Limb (tissue), 2 donors: ENCODE measurements around the gene CMTM8.
"Not testable (repeated sequence)": the region's sequence is repeated elsewhere in the genome, so short reads cannot be mapped to it uniquely, and the experiment has no call there.

Source experiments
- DNase-seq, 2 donors: peaks; one replicate each; pipeline ENCODE4 v3.0.0-alpha.2; 2016; ENCODE audit errors: extremely low spot score in 2 of 2

Gene CMTM8

DNA sequence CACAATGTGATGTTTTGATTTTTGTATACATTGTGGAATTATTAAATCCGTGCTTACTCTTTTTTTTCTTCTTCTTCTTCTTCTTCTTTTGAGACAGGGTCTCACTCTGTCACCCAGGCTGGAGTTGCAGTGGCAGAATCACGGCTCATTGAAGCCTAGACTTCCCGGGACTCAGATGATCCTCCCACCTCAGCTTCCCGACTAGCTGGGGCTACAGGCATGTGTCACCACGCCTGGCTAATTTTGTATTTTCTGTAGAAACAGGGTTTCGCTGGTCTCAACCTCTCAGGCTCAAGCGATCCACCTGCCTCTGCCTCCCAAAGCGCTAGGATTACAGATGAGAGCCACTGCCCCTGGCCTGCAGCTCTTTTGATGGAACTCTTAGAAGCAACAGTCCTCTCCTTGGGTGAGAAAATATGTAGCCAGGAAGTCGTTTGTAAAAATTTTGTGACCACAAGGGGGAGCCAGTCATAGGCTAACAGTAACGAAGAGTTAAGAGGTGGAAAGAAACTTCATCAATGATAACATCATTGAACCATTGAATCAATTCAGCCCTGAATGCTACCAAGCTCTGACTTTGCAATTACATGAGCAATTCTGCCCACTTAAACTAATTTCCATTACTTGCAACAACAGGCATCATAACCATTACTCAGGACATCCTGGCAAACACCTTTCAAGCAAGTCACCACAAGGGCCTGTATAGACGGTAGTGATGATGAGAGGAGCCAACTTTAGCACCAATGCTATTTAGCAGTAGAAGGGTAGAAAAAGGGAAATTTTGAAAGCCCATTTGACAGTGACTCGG is 136.5 kb downstream of the CMTM8 start:
- peak; percentile 55 to 64 for DNase-seq

DNA sequence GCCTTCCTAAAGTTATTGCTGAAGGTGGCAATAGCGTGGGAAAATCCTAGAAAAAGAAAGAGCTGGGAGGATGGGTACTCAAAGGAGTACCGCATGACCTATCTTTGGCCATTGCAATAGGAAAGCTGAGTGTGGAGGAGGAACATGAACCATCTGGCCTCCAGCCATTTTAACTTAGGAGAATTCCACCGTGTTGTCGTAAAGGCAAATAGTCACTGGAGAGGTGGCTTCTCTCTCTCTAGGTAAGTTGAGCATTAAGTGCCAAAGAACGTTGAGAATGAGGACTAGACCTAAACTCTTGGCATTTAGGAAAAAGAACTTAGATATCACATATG is 137.1 kb downstream of the CMTM8 start:
- no peak for DNase-seq

DNA sequence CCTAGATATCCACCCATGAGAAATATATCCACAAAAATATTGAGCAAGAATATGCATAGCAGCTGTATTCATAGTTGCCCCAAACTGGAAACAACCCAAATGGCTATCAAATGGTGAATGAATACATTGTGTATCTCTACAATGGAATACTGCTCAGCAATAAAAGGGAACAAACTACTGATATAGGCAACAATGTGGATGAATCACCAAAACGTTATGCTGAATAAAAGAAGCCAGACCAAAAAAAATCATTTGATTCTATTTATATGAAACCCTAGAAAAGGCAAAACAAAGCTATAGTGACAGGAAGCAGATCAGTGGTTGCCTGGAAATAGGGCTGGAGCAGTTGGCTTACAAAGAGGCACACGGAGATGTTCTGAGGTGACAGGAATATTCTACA is 137.6 kb downstream of the CMTM8 start:
- no peak for DNase-seq

DNA sequence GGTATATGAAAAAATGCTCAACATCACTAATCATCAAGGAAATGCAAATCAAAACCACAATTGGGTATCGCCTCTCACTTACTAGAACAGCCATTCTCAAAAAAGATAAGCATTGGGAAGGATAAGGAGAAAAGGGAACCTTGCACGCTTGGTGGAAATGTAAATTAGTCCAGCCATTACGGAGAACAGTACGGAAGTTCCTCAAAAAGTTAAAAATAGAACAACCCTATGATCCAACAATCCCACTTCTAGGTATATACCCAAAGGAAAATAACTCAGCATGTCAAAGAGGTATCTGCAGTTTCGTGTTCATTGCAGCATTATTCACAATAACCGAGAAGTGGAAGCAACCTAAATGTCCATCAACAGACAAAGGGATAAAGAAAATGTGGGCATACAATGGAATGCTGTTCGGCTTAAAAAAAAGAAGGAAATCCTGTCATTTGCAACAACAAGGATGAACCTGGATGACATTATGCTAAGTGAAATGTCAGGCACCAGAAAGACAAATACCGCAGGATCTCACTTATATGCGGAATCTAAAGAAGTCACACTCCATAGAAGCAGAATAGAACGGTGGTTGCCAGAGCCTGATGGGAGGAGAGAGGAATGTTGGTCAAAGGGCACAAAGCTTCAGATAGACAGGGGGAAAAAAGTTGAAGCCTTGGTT is 141.5 kb downstream of the CMTM8 start:
- DNase-seq = no peak

DNA sequence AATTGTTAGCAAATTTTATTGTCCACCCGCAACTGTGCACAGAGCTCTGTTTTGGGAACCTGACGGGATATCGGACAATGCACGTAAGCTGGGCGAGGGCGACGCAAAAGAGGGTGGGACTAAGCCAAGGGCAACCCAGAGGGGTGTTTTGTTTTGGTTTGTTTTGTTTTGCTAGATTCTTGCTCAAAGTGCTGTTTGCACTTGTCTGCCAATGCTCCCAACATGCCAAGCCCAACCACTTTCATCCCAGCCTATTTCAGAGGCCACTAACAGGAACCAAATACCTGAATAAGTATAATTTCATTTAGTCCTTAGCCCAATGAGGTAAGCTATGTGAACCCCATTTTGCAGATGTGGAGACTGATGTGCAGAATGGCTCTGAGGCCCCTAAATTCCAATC is 143.4 kb downstream of the CMTM8 start:
- no peak for DNase-seq

DNA sequence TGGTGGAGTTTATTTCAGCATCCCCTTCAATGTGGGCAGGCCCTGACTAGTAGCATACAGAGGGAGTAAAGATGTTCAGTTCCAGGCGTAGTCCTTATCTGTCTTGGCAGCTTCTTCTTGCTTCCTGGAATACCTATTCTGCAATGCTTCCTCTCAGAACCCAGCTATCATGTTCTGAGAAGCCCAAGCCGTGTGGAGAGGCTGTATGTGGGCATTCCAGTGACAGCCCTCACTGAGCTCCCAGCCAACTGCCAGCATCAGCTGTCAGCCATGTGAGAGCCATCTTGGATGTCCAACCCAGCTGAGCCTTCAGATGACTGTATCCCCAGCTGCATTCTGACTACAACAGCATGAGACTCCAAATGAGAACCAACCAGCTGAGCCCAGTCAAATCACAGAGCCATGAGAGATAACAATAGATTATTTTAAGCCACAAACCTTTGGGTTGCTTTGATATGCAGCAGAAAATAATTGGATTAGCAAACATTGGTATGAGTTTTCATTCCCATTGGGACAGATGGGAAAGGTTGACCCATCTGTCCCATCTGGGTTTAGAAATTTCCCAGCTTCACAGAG is 144.7 kb downstream of the CMTM8 start:
- DNase-seq = no peak

DNA sequence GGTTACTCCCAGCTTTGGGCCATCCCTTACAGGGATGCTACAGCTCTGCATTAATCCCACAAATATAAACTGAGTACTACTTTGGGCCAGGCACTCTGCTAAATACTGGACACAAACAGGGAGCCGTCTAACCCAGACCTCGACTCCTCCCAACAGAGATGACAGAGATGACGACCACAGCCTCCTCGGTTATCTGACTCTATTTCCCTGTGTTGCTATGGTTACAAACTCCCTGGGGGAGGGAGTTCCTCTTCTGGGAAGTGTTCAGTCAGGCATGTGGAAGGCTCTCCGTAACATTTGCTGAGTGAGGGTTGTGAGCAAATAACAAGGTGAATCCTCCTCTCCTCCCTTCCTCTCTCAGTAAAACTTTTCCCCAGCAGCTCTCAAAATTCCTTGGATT is 146.5 kb downstream of the CMTM8 start:
- DNase-seq = peak; percentile 11 to 53

DNA sequence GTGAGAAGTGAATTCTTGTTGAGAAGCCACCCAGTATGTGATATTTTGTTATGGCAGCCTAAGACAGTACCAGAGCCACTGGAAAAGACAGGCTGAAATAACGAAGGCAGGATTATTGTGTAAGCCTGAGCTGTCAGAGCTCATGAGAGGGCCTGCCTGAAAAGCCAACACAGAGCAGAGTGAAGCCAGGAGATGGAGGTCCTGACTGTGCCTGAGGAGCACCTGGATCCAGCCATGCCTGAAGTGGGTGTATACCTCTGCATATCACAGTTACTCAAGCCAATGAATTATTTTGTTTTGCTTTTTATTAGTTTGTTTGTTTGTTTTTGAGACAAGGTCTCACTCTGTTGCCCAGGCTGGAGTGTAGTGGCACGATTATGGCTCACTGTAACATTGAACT is 149.0 kb downstream of the CMTM8 start:
- no peak for DNase-seq

DNA sequence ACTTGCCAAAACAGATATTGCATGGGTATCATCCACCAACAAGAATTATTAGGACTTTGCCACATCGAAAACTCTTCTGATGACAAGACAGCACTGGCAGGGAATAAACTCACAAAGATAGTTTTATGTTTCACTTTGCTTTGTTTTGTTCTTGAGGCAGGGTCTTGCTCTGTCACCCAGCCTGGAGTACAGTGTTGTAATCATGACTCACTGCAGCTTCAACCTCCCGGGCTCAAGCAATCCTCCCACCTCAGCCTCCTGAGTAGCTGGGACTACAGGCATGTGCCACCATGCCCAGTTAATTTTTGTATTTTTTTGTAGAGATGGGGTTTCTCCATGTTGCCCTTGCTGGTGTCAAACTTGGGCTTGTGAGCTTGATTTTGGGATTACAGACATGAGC is 151.1 kb downstream of the CMTM8 start:
- DNase-seq = not testable (repeated sequence)

DNA sequence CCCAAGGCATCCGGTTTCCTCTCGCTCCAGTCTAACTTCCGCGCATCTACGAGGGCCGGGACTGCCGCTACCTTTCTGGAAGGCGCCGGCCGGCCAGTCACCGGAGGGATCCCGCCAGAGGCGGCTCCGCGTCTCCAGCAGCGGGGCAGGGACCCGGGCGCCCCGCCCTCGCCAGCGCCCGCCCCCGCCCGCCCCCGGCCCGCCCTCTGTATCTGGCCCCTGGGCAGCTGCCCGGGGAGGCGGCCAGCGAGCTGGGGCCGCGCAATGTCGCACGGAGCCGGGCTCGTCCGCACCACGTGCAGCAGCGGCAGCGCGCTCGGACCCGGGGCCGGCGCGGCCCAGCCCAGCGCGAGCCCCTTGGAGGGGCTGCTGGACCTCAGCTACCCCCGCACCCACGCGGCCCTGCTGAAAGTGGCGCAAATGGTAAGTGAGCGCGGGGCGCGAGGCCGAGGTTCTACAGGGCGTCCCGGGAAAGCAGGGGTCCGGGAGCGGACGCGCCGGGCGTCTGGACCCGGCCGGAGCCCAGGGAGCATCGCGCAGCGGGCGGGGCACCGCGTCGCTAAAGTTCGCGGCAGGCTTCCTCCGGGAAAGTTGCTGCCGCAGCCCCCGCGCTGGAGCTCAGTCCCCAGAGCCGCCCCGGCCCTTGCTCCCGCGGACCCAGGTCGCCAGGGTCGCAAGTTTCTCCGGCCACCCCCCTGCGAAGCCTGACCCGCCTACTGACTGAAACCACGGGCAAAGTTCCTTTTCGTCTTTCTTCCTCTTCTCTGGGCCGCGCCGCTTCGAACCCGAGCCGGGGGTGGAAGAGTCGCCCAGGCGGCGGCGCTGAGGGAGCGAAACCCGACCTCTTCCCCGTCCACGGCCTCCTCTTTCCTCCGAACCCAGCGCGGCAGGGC is 153.4 kb downstream of the CMTM8 start, which contains the start of gene CMTM7:
Gene CMTM7 (plus strand): TSS at position 211 of the 893 bp plus-strand sequence. CDS start 54 bp downstream, at position 265.
- peak; percentile 34 to 74 for DNase-seq

DNA sequence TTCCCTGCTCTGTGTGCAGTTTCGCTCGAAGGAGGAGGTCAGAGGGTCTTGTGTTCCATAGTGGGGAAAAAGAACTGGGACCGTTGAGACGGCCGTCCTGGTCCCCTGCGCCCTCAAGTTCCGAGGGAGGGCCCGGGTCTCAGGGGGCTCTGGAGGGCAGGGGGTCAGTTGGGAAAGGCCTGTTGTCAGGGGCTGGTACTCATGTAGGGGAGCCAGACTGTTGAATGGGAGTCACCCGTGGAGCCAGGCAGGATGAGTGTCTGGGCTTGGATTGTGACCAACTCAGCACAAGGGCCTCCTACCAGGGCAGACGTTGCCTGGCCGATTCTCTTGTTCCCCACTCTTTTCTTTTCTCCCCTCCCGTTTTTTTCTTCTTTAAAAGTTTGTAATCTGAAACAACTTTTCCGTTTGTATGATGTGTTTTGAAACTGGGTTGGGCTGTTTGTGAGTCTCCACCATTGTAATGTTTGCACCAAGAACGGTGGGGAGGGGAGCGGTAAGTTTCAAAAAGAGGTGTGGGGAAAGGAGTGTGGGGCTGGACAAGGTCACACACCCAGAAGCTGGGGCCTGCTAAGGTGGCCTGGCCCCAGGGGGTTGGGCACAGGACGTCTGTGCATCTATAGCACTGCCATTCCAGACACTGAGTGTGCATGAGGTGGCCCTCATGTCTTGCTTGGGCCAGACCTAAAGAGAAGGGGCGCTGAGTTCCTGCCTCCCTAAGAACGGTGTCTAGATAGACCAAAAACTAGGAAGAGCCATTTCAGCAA is 154.2 kb downstream of the CMTM8 start:
- peak in 1 of 2 donors; percentile 39 for DNase-seq

DNA sequence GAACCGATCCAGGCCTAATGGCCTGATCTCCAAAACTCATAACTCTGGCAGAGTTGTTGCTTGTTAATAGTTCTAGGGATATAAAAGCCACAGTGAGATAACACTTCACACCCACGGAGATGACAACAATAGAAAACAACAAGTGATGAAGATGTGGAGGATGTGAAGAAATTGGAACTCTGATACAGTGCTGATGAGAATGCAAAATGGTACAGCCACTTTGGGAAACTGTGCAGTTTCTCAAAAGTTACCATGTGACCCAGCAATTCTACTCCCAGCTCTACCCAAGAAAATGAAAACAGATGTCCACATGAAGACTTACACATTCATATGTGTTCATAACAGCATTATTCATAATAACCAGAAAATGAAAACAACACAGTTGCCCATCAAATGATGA is 157.0 kb downstream of the CMTM8 start:
- DNase-seq = no peak

DNA sequence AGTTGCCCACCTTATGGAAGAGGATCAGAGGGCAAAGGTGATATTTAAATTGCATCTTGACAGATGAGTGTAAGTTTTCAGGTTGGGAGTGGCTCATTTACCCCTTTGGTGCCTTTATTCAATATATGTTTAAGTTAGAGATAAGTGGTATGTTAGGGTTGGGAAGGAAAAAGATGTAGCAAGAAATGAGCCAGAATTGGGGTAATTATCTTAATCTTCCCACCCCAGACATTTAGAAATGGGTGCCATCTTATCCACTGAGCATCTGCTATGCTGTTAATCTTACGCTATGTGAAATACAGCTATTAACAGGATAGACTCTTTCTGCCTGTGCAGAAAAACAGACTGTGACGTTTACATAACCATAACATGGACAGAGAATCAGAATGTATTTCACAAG is 159.5 kb downstream of the CMTM8 start:
- no peak for DNase-seq

DNA sequence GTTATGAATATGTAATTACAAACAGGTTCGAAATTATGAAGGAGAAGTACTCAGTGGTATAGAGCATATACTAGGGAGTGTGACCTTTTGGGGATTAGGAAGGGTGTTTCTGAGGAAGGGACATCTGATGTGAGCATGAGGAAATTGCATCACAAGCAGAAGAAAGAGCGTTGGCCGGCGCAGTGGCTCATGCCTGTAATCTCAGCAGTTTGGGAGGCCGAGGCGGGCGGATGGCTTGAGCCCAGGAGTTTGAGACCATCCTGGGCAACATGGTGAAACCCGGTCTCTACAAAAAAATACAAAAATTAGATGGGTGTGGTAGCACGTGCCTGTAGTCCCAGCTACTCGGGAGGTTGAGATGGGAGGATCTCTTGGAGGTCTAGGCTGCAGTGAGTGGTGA is 160.1 kb downstream of the CMTM8 start:
- DNase-seq = no peak

DNA sequence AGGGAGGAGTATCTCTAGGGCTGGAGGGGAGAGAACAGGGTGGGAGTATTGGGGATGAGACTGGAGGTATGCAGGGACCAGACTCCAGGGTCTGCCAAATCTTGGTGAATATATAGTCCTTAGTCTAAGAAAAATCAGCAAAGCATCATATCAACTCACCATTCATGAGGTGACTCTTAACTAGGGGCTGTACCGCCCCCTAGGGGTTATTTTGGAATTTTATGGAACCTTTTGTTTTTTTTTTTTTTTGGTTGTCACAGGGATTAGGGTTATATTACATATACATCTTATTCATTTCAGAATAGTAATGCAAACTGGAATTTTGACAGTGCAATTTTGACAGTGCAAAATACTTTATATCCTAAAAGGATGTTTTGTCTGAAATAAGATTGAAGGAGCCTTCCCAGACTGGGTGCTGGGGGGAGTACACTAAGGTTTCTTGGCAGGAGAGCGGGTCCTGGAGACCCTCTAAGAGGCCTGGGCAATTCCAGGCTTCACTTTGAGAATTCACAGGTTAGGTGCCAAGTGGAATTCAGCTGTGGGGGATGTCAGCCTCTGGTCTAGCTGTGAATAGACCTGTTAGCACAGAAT is 160.6 kb downstream of the CMTM8 start:
- no peak for DNase-seq

DNA sequence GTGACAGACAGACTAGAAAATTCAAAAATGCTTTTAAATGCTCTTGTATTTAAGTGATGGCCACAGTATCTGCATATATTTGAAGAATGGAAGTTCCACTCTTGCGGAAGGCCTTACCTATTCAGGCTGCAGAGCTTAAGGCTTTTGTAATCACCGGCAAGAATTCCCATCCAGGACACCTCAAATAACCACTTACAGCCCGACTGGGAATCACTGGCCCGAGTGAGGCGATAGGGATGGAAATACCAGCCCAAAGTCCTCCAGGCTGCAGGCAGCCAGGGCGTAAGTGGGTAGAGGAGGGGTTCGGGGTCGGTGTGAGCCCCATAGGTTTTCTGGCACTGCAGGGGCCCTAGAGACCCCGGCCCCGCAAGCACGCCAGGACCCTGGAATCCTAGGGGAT is 162.6 kb downstream of the CMTM8 start:
- DNase-seq = no peak

DNA sequence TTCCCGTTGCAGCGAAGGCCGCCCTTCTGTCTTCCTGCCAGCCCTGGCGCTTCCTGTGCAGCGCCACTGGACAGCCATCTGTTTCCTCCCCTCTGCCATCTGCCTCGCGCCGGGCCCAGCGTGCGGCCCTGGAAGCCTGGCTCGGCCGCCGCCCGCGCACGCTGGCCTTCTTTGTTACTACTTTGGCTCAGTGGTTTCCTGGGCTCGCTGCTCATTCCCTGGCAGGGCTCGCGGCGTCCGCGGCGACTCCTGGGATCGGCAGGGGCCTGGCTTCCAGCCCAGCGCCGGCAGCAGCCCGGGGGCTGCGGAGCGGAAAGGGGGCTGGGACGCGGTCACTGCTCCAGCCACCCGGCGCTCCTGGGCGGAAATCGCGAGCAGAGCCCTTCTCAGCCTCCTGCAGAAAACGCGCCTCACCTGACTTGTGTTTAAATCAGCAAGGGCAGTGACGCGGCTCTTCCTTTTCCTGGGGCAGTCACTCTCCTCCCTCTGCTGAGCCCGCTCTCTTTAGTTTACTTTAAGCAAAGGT is 163.1 kb downstream of the CMTM8 start:
- DNase-seq = peak in 1 of 2 donors; percentile 83

DNA sequence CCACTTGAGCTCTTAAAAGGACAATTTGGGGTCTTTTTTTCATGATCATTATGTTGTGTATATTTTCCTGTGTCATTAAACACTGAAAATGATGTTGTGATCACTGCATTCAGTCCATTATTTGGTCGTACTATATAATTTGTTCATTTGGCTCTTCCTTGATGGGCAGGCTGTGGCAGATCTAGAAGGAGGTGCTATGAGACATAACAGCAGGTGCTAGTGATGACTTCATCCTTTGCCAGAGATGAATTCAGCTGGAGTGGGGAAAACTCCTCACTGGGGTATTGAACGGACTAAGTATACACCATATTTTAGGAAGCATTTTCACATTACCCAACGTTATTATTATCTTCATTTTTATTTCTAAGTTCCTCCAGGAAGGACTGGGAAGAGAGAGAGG is 165.2 kb downstream of the CMTM8 start:
- DNase-seq = no peak

DNA sequence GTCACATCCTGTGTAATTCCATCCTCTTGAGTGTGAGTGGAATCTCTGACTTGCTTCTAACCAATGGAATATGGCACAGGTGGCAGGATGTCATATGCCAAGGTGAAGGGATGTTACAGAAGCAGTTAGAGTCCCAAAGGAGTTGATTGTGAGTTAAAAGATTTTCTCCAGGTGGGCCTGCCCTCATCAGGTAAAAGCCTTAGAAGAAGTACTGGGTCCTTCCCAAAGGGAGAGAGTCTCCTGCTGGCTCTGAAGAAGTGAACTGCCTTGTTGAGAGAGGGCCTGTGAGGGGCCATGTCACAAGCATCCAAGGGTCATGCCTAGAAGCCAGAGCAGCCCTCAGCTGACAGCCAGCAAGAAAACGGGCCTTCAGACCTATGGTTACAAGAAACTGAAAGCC is 166.2 kb downstream of the CMTM8 start:
- no peak for DNase-seq

DNA sequence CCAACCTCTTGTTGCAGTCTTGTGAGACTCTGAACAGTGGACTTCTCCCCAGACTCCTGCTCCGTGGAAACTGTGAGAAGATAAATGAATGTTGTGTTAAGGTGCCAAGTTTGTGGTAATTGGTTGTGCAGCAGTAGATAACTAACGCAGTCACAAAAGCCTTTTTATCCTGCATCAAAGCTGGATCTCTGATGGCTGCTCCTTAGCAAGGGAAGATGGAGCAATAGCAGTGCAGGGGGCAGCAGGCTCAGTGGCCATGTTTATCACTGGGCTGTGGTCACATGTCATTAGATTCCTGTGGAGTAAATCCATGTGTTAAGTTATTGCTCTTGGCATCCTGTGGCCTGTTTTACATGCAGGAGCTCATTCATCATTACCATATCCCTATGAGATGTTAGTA is 166.7 kb downstream of the CMTM8 start:
- no peak for DNase-seq
